Measurements from ENCODE around the gene KIF3B.

Gene KIF3B

DNA sequence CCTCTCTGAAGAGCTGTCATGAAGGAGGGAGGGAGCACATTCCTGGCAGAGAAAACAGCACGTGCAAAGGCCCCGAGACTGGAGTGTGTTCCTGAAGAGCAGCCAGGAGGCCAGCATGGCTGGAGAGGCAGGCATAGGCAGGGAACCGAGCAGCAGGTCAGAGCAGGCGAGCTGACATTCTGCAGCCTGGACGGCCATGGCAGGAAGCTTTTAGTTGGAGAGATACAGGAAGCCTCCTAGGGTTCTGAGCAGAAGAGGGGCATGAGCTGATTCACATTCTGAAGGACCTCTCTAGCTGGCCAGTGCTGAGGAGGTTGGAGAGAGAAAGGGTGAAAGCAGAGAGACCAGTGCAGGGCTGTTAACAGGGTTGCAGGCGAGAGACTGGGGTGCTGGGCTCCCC, 40.0 kb upstream of the KIF3B start:
- H3K4me3 ChIP-seq (ENCODE audit: low read length), result no peak overlapping the region
- TF ChIP-seq, protein P1, sequence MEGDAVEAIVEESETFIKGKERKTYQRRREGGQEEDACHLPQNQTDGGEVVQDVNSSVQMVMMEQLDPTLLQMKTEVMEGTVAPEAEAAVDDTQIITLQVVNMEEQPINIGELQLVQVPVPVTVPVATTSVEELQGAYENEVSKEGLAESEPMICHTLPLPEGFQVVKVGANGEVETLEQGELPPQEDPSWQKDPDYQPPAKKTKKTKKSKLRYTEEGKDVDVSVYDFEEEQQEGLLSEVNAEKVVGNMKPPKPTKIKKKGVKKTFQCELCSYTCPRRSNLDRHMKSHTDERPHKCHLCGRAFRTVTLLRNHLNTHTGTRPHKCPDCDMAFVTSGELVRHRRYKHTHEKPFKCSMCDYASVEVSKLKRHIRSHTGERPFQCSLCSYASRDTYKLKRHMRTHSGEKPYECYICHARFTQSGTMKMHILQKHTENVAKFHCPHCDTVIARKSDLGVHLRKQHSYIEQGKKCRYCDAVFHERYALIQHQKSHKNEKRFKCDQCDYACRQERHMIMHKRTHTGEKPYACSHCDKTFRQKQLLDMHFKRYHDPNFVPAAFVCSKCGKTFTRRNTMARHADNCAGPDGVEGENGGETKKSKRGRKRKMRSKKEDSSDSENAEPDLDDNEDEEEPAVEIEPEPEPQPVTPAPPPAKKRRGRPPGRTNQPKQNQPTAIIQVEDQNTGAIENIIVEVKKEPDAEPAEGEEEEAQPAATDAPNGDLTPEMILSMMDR (IDR thresholded peaks at IDR 0.05; ENCODE audit: low read length), result no peak
- TF ChIP-seq EZH2 (optimal IDR thresholded peaks at IDR 0.05; ENCODE audit: low read depth, low read length), result no peak
- no peak for TF ChIP-seq EZH2phosphoT487 (IDR thresholded peaks at IDR 0.05; ENCODE audit: low read length)
- no peaks in the 10 kb centered on the region for H3K79me2 ChIP-seq (ENCODE audit: low read length)
- no peak overlapping the region for H3K27ac ChIP-seq (ENCODE audit: low read length)
- H3K4me1 ChIP-seq (ENCODE audit: low read length), result peaks cover 3% of the 10 kb centered on the region
- H3K9me2 ChIP-seq (replicated peaks; ENCODE audit: insufficient read depth, low read length), result no peaks in the 10 kb centered on the region
- no peaks in the 10 kb centered on the region for H3K27me3 ChIP-seq (replicated peaks; ENCODE audit: insufficient read depth, low read length)
- H2AFZ ChIP-seq (ENCODE audit: low read length), result no peak overlapping the region
- no peaks in the 10 kb centered on the region for H3K9me3 ChIP-seq (replicated peaks; ENCODE audit: insufficient read depth, low read length)
- no peak for DNase-seq
- H3K36me3 ChIP-seq (replicated peaks; ENCODE audit: insufficient read depth, low read length), result no peaks in the 10 kb centered on the region
- H3F3A ChIP-seq (ENCODE audit: insufficient read depth, low read length), result peaks cover 2% of the 10 kb centered on the region; the same call in 1 of the 2 replicates
- H3K9ac ChIP-seq (ENCODE audit: low read length), result no peak overlapping the region
- no peaks in the 10 kb centered on the region for H4K20me1 ChIP-seq (ENCODE audit: insufficient read depth, low read length)
- H3K4me2 ChIP-seq (ENCODE audit: low read depth, low read length), result no peak overlapping the region

DNA sequence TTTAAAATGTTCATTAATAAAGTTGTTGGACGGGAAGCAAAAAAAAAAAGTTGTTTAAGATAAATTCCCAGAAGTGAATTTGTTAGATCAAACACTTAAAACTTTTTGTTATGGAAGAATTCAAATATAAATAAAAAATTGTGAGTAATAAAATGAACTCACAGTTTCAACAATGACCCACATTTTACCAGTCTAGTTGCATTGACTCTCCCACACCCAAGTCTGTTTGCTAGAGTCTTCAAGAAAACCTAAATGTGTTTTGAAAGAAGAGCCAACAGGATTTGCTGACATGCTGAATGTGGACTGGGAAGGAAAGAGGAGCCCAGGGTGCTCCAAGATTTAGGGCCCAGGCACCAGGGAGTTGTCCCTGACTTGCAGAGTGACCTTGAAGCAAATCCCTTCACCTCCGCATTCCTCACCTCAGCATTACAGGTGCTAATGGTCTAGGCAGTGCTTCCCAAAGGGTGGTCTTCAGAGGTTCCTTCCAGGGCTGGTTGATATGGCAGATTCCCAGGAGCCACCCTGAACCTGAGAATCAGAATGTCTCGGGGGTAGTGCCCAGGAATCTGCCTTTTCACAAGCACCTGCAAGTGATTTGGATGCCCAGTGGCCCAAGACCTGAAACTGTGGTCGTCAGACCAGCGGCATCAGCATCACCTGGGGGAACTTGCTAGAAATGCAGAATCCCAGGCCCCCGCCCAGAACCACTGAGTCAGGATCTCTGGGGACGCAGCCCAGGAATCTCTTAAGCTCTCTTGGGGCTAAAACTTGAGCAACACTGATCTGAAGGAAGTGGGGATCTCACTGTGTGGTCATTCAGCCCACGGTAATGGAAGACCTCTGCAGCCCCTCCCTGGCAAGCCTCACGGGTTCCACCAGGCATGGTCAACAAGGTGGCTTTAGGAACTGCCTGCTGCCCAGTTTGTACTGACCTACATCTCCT, 38.7 kb upstream of the KIF3B start:
- no peak overlapping the region for H2AFZ ChIP-seq (ENCODE audit: low read length)
- no peak overlapping the region for H3K4me3 ChIP-seq (ENCODE audit: low read length)
- H3K9ac ChIP-seq (ENCODE audit: low read length), result no peak overlapping the region
- no peaks in the 10 kb centered on the region for H4K20me1 ChIP-seq (ENCODE audit: insufficient read depth, low read length)
- H3K4me1 ChIP-seq (ENCODE audit: low read length), result no peaks in the 10 kb centered on the region
- no peaks in the 10 kb centered on the region for H3K79me2 ChIP-seq (ENCODE audit: low read length)
- no peaks in the 10 kb centered on the region for H3K27me3 ChIP-seq (replicated peaks; ENCODE audit: insufficient read depth, low read length)
- no peaks in the 10 kb centered on the region for H3K36me3 ChIP-seq (replicated peaks; ENCODE audit: insufficient read depth, low read length)
- DNase-seq, result no peak
- no peak overlapping the region for H3K27ac ChIP-seq (ENCODE audit: low read length)
- H3K9me3 ChIP-seq (replicated peaks; ENCODE audit: insufficient read depth, low read length), result no peaks in the 10 kb centered on the region
- no peaks in the 10 kb centered on the region for H3F3A ChIP-seq (ENCODE audit: insufficient read depth, low read length)
- no peak overlapping the region for H3K4me2 ChIP-seq (ENCODE audit: low read depth, low read length)
- H3K9me2 ChIP-seq (replicated peaks; ENCODE audit: insufficient read depth, low read length), result no peaks in the 10 kb centered on the region
- TF ChIP-seq EZH2phosphoT487 (IDR thresholded peaks at IDR 0.05; ENCODE audit: low read length), result no peak
- TF ChIP-seq, protein P1 (IDR thresholded peaks at IDR 0.05; ENCODE audit: low read length), result no peak

DNA sequence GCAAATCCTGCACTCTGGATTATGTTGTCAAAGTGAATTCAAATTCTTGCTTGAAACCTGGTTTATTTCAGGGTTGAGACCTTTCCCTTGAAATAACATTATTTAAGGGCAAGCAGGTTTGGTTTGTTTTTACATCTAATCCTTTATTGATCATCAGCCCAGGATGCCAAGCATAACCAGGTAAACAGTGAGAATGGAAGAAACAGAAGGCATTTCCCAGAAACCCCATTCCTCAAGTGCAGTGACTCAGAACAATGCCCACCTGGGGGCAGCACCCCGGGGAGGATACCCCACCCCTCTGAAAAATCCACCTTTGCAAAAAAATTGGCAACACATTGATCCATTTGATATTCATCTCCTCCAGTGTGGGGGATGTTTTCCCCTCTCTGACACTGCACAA, 37.2 kb upstream of the KIF3B start:
- Histone ChIP-seq H3K4me2 (ENCODE audit: low read depth, low read length) (no peak overlapping the region), H3K36me3 (replicated peaks; ENCODE audit: insufficient read depth, low read length) (no peaks in the 10 kb centered on the region), H3K4me1 (ENCODE audit: low read length) (no peaks in the 10 kb centered on the region), H3K9ac (ENCODE audit: low read length) (no peak overlapping the region), H2AFZ (ENCODE audit: low read length) (no peak overlapping the region), H3K9me3 (replicated peaks; ENCODE audit: insufficient read depth, low read length) (no peaks in the 10 kb centered on the region), H3F3A (ENCODE audit: insufficient read depth, low read length) (no peaks in the 10 kb centered on the region), H3K79me2 (ENCODE audit: low read length) (no peaks in the 10 kb centered on the region), H4K20me1 (ENCODE audit: insufficient read depth, low read length) (no peaks in the 10 kb centered on the region), H3K9me2 (replicated peaks; ENCODE audit: insufficient read depth, low read length) (no peaks in the 10 kb centered on the region), H3K27me3 (replicated peaks; ENCODE audit: insufficient read depth, low read length) (no peaks in the 10 kb centered on the region), H3K27ac (ENCODE audit: low read length) (no peak overlapping the region), H3K4me3 (ENCODE audit: low read length) (no peak overlapping the region)
- DNase-seq, result no peak
- TF ChIP-seq, protein P1 (IDR thresholded peaks at IDR 0.05; ENCODE audit: low read length), result no peak
- TF ChIP-seq EZH2 (optimal IDR thresholded peaks at IDR 0.05; ENCODE audit: low read depth, low read length), result no peak
- TF ChIP-seq EZH2phosphoT487 (IDR thresholded peaks at IDR 0.05; ENCODE audit: low read length), result no peak
